A673 (cell line): Measurements from ENCODE around the gene PRKG1.

Experiments used
- CTCF ChIP-seq: fragments of 300-800, 200-600 bp; sonication (generic); conservative IDR thresholded peaks from 2 replicates; pipeline ENCODE4 v1.5.1; 2017; ENCODE audit warnings: low read depth, mild to moderate bottlenecking, antibody characterized with exemption, low read length, moderate library complexity, mixed read lengths
- EZH2 ChIP-seq: fragments of 200-600 bp; sonication (generic); IDR thresholded peaks from 2 replicates; pipeline ENCODE4 v1.6.1; 2017; ENCODE audit warnings: borderline replicate concordance, low read depth, mild to moderate bottlenecking, mixed read lengths, antibody characterized with exemption, low read length; ENCODE audit not compliant: poor library complexity, severe bottlenecking

DNA sequence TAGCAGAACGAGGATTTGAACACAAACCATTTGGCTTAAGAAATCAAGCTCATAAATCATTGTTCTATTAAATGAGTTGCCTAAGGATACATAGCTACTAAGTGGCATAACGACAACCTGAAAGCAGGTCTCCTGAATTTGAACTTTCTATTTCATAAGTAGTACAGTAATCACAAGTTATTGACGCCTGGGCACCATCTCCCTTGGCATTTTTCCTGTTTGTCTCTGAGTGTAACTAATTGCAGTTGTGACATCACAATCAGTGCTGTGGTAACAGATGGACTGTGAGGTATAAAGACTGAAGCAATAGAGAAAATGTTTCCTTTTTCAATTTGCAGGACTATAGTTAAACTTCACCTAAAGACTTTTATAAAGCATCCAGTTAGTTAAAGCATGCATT lies 631.5 kb downstream of the PRKG1 start:
- TF ChIP-seq CTCF (no peak), EZH2 (no peak)
